Skeletal muscle satellite cell (primary cell): Measurements from ENCODE around the gene GPR162.

Experiments
- H3K27me3 ChIP-seq: 2 replicates; pipeline ENCODE4 v1.7.0; 2013; ENCODE audit warnings: low read length; ENCODE audit not compliant: control insufficient read depth, insufficient read depth
- H3K36me3 ChIP-seq: 2 replicates; pipeline ENCODE4 v1.7.0; 2013; ENCODE audit warnings: mild to moderate bottlenecking, control low read depth, low read length; ENCODE audit not compliant: insufficient read depth
- H3K4me1 ChIP-seq: 2 replicates; pipeline ENCODE4 v1.7.0; 2013; ENCODE audit warnings: low read length; ENCODE audit not compliant: control insufficient read depth, insufficient read depth
- H3K4me2 ChIP-seq: 2 replicates; pipeline ENCODE4 v1.7.0; 2013; ENCODE audit warnings: mild to moderate bottlenecking, low read length
- H3K4me3 ChIP-seq: 2 replicates; pipeline ENCODE4 v1.7.0; 2013; ENCODE audit warnings: low read length
- H3K9ac ChIP-seq: 2 replicates; pipeline ENCODE4 v1.7.0; 2013; ENCODE audit warnings: mild to moderate bottlenecking, low read depth, low read length, moderate library complexity
- H3K9me3 ChIP-seq: replicated peaks from 2 replicates; pipeline ENCODE4 v1.7.0; 2013; ENCODE audit warnings: mild to moderate bottlenecking, control low read depth, low read length

GPR162 gene

DNA sequence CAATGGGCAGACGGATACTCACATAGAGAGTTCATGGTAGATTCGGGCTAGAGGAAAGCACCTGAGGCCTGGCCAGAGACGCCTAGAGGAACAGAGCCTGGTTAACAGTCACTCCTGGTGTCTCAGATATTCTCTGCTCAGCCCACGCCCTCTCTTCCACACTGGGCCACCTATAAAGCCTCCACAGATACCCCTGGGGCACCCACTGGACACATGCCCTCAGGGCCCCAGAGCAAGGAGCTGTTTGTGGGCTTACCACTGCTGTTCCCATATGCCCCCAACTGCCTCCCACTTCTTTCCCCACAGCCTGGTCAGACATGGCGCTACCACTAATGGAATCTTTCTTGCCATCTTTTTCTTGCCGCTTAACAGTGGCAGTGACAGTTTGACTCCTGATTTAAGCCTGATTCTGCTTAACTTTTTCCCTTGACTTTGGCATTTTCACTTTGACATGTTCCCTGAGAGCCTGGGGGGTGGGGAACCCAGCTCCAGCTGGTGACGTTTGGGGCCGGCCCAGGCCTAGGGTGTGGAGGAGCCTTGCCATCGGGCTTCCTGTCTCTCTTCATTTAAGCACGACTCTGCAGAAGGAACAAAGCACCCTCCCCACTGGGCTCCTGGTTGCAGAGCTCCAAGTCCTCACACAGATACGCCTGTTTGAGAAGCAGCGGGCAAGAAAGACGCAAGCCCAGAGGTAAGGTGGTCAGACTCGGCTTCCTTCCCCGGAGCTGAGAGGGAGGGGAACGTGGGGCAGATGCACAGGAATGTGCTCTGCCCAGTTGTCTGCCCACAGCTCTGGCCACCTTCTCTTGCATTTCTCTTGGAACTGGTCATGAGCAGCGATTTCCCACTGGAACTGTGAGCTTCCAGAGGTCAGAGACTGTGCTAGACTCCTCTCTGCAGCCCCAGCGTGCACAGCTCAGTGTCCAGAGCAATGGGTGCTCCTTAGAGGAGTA, 32.4 kb upstream of the GPR162 start, which contains the start of gene CD4:
TSS of gene CD4 (plus strand) at position 557 of the 953 bp plus-strand sequence. CDS start 10,611 bp downstream, outside the sequence.
- H3K4me2 ChIP-seq: no peak within 1 kb of the TSS
- no peaks in the 10 kb centered on the region for H3K36me3 ChIP-seq
- H3K9ac ChIP-seq: no peak within 1 kb of the TSS
- H3K9me3 ChIP-seq: no peaks in the 10 kb centered on the region
- no peaks in the 10 kb centered on the region for H3K4me1 ChIP-seq
- peaks cover 9% of the 10 kb centered on the region for H3K27me3 ChIP-seq
- no peak within 1 kb of the TSS for H3K4me3 ChIP-seq

DNA sequence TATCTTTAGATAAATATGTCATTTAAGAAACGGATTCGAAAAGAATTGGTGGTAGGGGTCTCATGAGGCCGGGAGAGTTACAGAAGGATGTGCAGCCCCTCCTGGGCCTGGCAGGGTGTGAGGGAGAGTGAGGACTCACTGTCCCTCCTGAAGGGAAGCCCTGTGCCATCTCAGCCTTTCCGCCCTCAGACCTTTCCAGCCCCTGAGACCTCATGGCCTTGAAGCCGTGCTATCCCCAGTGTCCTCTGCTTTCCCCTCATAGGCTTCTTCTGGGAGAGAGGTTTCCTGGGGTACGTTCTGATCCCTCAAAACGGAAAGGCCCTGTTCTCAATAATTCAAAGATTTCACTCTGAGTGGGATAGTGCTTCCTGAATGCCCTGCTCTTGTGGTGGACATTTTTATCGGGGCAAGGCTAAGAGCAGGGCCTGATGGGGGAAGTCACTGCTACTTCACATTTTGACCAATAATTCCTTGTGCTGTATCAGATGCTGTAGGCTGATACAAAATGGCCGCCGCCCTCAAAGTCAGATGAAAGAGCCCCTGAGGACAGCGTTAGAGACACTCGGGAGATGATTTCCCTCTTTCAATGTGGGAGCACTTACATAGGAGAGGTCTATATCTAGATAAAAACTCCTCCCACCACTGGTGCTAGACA, 31.0 kb upstream of the GPR162 start:
- H3K9me3 ChIP-seq: no peaks in the 10 kb centered on the region
- no peaks in the 10 kb centered on the region for H3K4me1 ChIP-seq
- H3K27me3 ChIP-seq: peaks cover 15% of the 10 kb centered on the region
- no peak overlapping the region for H3K9ac ChIP-seq
- no peak overlapping the region for H3K4me3 ChIP-seq
- no peak overlapping the region for H3K4me2 ChIP-seq
- no peaks in the 10 kb centered on the region for H3K36me3 ChIP-seq

- no peaks in the 10 kb centered on the region for H3K4me1 ChIP-seq
- peaks cover 29% of the 10 kb centered on the region for H3K27me3 ChIP-seq
- no peak overlapping the region for H3K9ac ChIP-seq
- H3K36me3 ChIP-seq: no peaks in the 10 kb centered on the region
- no peak overlapping the region for H3K4me3 ChIP-seq
- no peak overlapping the region for H3K4me2 ChIP-seq
- no peaks in the 10 kb centered on the region for H3K9me3 ChIP-seq
Observed at GRCh38 chr12:6791931-6792520, 29.6 kb upstream of the GPR162 start.

GRCh38 chr12:6792522-6793201, 29.0 kb upstream of the GPR162 start:
- H3K9me3 ChIP-seq: no peaks in the 10 kb centered on the region
- no peaks in the 10 kb centered on the region for H3K4me1 ChIP-seq
- no peak overlapping the region for H3K4me2 ChIP-seq
- no peak overlapping the region for H3K9ac ChIP-seq
- H3K4me3 ChIP-seq: no peak overlapping the region
- H3K27me3 ChIP-seq: peaks cover 32% of the 10 kb centered on the region
- H3K36me3 ChIP-seq: no peaks in the 10 kb centered on the region

- Histone ChIP-seq H3K9ac (no peak overlapping the region), H3K4me1 (no peaks in the 10 kb centered on the region), H3K4me3 (no peak overlapping the region), H3K27me3 (peaks cover 32% of the 10 kb centered on the region), H3K4me2 (no peak overlapping the region), H3K9me3 (no peaks in the 10 kb centered on the region), H3K36me3 (no peaks in the 10 kb centered on the region)
Observed at GRCh38 chr12:6795088-6795487, 26.5 kb upstream of the GPR162 start.

- Histone ChIP-seq H3K36me3 (no peaks in the 10 kb centered on the region), H3K4me1 (no peaks in the 10 kb centered on the region), H3K4me2 (no peak overlapping the region), H3K9me3 (no peaks in the 10 kb centered on the region), H3K4me3 (no peak overlapping the region), H3K9ac (no peak overlapping the region), H3K27me3 (peaks cover 32% of the 10 kb centered on the region)
Observed at GRCh38 chr12:6796576-6796975, 25.0 kb upstream of the GPR162 start.

GRCh38 chr12:6799147-6799546, 22.5 kb upstream of the GPR162 start:
- no peak overlapping the region for H3K4me2 ChIP-seq
- H3K36me3 ChIP-seq: no peaks in the 10 kb centered on the region
- no peaks in the 10 kb centered on the region for H3K4me1 ChIP-seq
- no peak overlapping the region for H3K9ac ChIP-seq
- no peak overlapping the region for H3K4me3 ChIP-seq
- peaks cover 23% of the 10 kb centered on the region for H3K27me3 ChIP-seq
- H3K9me3 ChIP-seq: no peaks in the 10 kb centered on the region

- Histone ChIP-seq H3K27me3 (peaks cover 29% of the 10 kb centered on the region), H3K9me3 (no peaks in the 10 kb centered on the region), H3K4me3 (no peak overlapping the region), H3K9ac (no peak overlapping the region), H3K36me3 (no peaks in the 10 kb centered on the region), H3K4me2 (no peak overlapping the region), H3K4me1 (no peaks in the 10 kb centered on the region)
Observed at GRCh38 chr12:6807170-6807569, 14.5 kb upstream of the GPR162 start.

DNA sequence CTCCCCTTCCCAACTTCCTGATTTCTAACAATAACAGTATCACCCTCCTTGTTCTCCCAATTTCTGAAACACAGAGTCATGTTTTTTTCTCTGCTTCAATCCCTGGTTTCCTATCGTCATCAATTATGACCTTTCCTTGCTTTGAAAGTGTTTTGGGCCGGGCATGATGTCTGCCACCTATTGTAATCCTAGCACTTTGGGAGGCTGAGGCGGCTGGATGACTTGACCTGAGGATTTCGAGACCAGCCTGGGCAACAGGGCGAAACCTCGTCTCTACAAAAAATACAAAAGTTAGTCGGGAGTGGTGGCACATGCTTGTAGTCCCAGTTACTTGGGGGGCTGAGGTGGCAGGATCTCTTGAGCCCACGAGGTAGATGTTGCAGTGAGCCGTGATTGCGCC, 12.6 kb upstream of the GPR162 start:
- Histone ChIP-seq H3K4me2 (no peak overlapping the region), H3K4me1 (no peaks in the 10 kb centered on the region), H3K27me3 (peaks cover 39% of the 10 kb centered on the region), H3K36me3 (no peaks in the 10 kb centered on the region), H3K9ac (no peak overlapping the region), H3K4me3 (no peak overlapping the region), H3K9me3 (no peaks in the 10 kb centered on the region)

DNA sequence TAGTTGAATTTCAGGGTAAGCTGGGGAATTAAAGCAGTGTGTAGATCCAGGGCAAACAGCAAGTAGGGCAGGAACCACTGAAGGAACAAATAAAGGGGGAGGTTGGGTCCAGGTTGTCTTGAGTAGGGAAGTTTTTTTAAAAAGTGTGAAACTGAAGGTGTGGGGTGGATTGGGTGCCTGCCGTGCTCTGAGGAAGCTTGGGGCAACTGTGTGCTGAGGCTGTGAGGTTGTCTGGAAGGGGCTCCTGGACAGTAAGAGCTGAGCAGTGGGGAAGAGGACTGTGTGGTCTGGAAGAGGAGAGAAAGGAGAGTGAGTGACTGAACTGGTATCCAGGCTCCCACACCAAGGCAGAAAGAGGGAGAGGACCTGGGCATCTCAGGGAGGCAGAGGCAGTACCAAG, 10.9 kb upstream of the GPR162 start:
- H3K4me1 ChIP-seq: no peaks in the 10 kb centered on the region
- no peak overlapping the region for H3K4me3 ChIP-seq
- no peaks in the 10 kb centered on the region for H3K9me3 ChIP-seq
- H3K27me3 ChIP-seq: peaks cover 55% of the 10 kb centered on the region
- H3K9ac ChIP-seq: no peak overlapping the region
- H3K4me2 ChIP-seq: no peak overlapping the region
- H3K36me3 ChIP-seq: no peaks in the 10 kb centered on the region

GRCh38 chr12:6813363-6813762, 8.3 kb upstream of the GPR162 start:
- Histone ChIP-seq H3K4me1 (no peaks in the 10 kb centered on the region), H3K4me2 (no peak overlapping the region), H3K9me3 (no peaks in the 10 kb centered on the region), H3K27me3 (peaks cover 52% of the 10 kb centered on the region), H3K36me3 (no peaks in the 10 kb centered on the region), H3K9ac (no peak overlapping the region), H3K4me3 (no peak overlapping the region)
